IMR-90 (cell line): Measurements from ENCODE around the gene WDTC1. TPM values are rescaled to one million over a fixed set of nuclear protein-coding genes. Genes with fewer than 3 reads are reported as not detected.

Experiments used
- ATAC-seq: fragments of 200-7000 bp; cut with Tn5 transposase; 2 replicates; pipeline ENCODE4 v1.9.1; 2020; ENCODE audit warnings: low read depth, mild to moderate bottlenecking, moderate library complexity
- BruUV-seq: library from RNA; stranded (reverse); fragments of 400-500 nt; replicated peaks from 2 replicates; lab custom pipeline; 2021; lab: Mats Ljungman, UMichigan
- CTCF ChIA-PET: fragments of 300-600 bp; formaldehyde crosslinking; extraction: SDS; loops from one replicate; lab custom pipeline; 2021; ENCODE audit warnings: antibody characterized with exemption; lab: Yijun Ruan, JAX
- POLR2A ChIA-PET: fragments of 300-600 bp; sonication (Branson Sonifier 250); formaldehyde crosslinking; loops from one replicate; lab custom pipeline; 2022; ENCODE audit warnings: antibody characterized with exemption; ENCODE audit not compliant: unreplicated experiment; lab: Charles Lee
- DNase-seq: peaks from one replicate; pipeline ENCODE4 v3.0.0; 2013
- H2AFZ ChIP-seq: replicated peaks from 2 replicates; pipeline ENCODE3; 2013; ENCODE audit warnings: low read length, mild to moderate bottlenecking; ENCODE audit not compliant: poor library complexity
- H2AK5ac ChIP-seq: 2 replicates; pipeline ENCODE4 v1.6.1; 2013; ENCODE audit warnings: low read depth, low read length, inconsistent platforms
- H2AK9ac ChIP-seq: replicated peaks from 2 replicates; pipeline ENCODE3; 2013; ENCODE audit warnings: mild to moderate bottlenecking, low read depth, low read length, moderate library complexity; ENCODE audit not compliant: poor library complexity
- H2BK120ac ChIP-seq: 2 replicates; pipeline ENCODE4 v1.6.1; 2013; ENCODE audit warnings: low read depth, low read length, inconsistent platforms
- H2BK15ac ChIP-seq: 3 replicates; pipeline ENCODE4 v1.6.1; 2013; ENCODE audit warnings: low read depth, low read length, inconsistent platforms
- H2BK20ac ChIP-seq: 2 replicates; pipeline ENCODE4 v1.6.1; 2013; ENCODE audit warnings: low read depth, mild to moderate bottlenecking, inconsistent platforms, low read length, moderate library complexity
- H2BK5ac ChIP-seq: 2 replicates; pipeline ENCODE4 v1.6.1; 2013; ENCODE audit warnings: mild to moderate bottlenecking, low read depth, low read length, inconsistent platforms; ENCODE audit not compliant: poor library complexity, severe bottlenecking
- H3K14ac ChIP-seq: replicated peaks from 2 replicates; pipeline ENCODE4 v1.6.1; 2013; ENCODE audit warnings: low read depth, low read length, inconsistent platforms
- H3K18ac ChIP-seq: 2 replicates; pipeline ENCODE4 v1.6.1; 2013; ENCODE audit warnings: low read depth, low read length, control low read depth
- H3K23ac ChIP-seq: 2 replicates; pipeline ENCODE4 v1.6.1; 2013; ENCODE audit warnings: low read depth, low read length, inconsistent platforms
- H3K27ac ChIP-seq: 2 replicates; pipeline ENCODE4 v1.5.1; 2013; ENCODE audit warnings: mild to moderate bottlenecking, control low read depth, low read length; ENCODE audit not compliant: insufficient read depth
- H3K27me3 ChIP-seq: 2 replicates; pipeline ENCODE4 v1.6.1; 2013; ENCODE audit warnings: low read length; ENCODE audit not compliant: control insufficient read depth, insufficient read depth
- H3K36me3 ChIP-seq: 2 replicates; pipeline ENCODE4 v1.6.1; 2013; ENCODE audit warnings: low read length, mixed read lengths; ENCODE audit not compliant: control insufficient read depth, insufficient read depth
- H3K4ac ChIP-seq: 2 replicates; pipeline ENCODE4 v1.6.1; 2013; ENCODE audit warnings: low read depth, low read length, inconsistent platforms
- H3K4me1 ChIP-seq: 2 replicates; pipeline ENCODE4 v1.6.1; 2013; ENCODE audit warnings: low read length, mixed read lengths; ENCODE audit not compliant: control insufficient read depth, insufficient read depth
- H3K4me2 ChIP-seq: 2 replicates; pipeline ENCODE4 v1.6.1; 2013; ENCODE audit warnings: low read depth, mild to moderate bottlenecking, control low read depth, low read length, moderate library complexity
- H3K4me3 ChIP-seq: 2 replicates; pipeline ENCODE4 v1.5.1; 2013; ENCODE audit warnings: low read depth, mild to moderate bottlenecking, control low read depth, low read length, moderate library complexity; ENCODE audit not compliant: insufficient read depth
- H3K56ac ChIP-seq: 2 replicates; pipeline ENCODE4 v1.6.1; 2013; ENCODE audit warnings: low read length, inconsistent platforms; ENCODE audit not compliant: insufficient read depth; ENCODE audit errors: extremely low read depth
- H3K79me1 ChIP-seq, 2 experiments: 2 replicates each; pipeline ENCODE4 v1.6.1; 2013; ENCODE audit warnings: low read length in 2 of 2, inconsistent platforms in 1 of 2, low read depth in 1 of 2
- H3K9ac ChIP-seq: 2 replicates; pipeline ENCODE4 v1.6.1; 2013; ENCODE audit warnings: low read depth, low read length, control low read depth
- H3K9me1 ChIP-seq: 2 replicates; pipeline ENCODE4 v1.6.1; 2013; ENCODE audit warnings: low read length, inconsistent platforms; ENCODE audit not compliant: insufficient read depth
- H3K9me3 ChIP-seq: 2 replicates; pipeline ENCODE4 v1.6.1; 2013; ENCODE audit warnings: low read length; ENCODE audit not compliant: control insufficient read depth, insufficient read depth
- H4K20me1 ChIP-seq: 2 replicates; pipeline ENCODE4 v1.6.1; 2013; ENCODE audit warnings: low read length, inconsistent platforms; ENCODE audit not compliant: insufficient read depth
- H4K5ac ChIP-seq: 2 replicates; pipeline ENCODE4 v1.6.1; 2013; ENCODE audit warnings: mild to moderate bottlenecking, low read depth, low read length, control low read depth
- H4K8ac ChIP-seq, 2 experiments: 2 replicates each; pipeline ENCODE4 v1.6.1; 2013; ENCODE audit warnings: low read depth in 2 of 2, low read length in 2 of 2, control low read depth in 1 of 2, inconsistent platforms in 1 of 2
- H4K91ac ChIP-seq: 2 replicates; pipeline ENCODE4 v1.6.1; 2013; ENCODE audit warnings: low read depth, low read length, inconsistent platforms; ENCODE audit not compliant: insufficient read depth
- BHLHE40 ChIP-seq: fragments of 150-350 bp; IDR thresholded peaks from 2 replicates; pipeline ENCODE4 v1.6.1; 2016; ENCODE audit warnings: mild to moderate bottlenecking, low read depth, low read length
- CEBPB ChIP-seq: IDR thresholded peaks from 2 replicates; pipeline ENCODE4 v1.6.1; 2012; ENCODE audit warnings: low read depth, low read length, improper control_type of control experiment
- CHD1 ChIP-seq: IDR thresholded peaks from 2 replicates; pipeline ENCODE4 v1.6.1; 2012; ENCODE audit warnings: low read depth, low read length, improper control_type of control experiment
- CTCF ChIP-seq: conservative IDR thresholded peaks from 2 replicates; pipeline ENCODE4 v1.5.1; 2012; ENCODE audit warnings: mild to moderate bottlenecking, low read depth, low read length, improper control_type of control experiment
- ELK1 ChIP-seq: fragments of 150-350 bp; IDR thresholded peaks from 2 replicates; pipeline ENCODE4 v1.6.1; 2016; ENCODE audit warnings: low read depth, mild to moderate bottlenecking, low read length, moderate library complexity, borderline replicate concordance
- FOS ChIP-seq: fragments of 150-350 bp; IDR thresholded peaks from 2 replicates; pipeline ENCODE4 v1.6.1; 2016; ENCODE audit warnings: low read depth, low read length
- MAFK ChIP-seq: IDR thresholded peaks from 2 replicates; pipeline ENCODE4 v1.6.1; 2012; ENCODE audit warnings: low read depth, low read length, improper control_type of control experiment
- MAZ ChIP-seq: IDR thresholded peaks from 2 replicates; pipeline ENCODE4 v1.6.1; 2012; ENCODE audit warnings: low read depth, mild to moderate bottlenecking, low read length, improper control_type of control experiment, moderate library complexity, borderline replicate concordance
- MXI1 ChIP-seq: IDR thresholded peaks from 2 replicates; pipeline ENCODE4 v1.6.1; 2012; ENCODE audit warnings: low read depth, mild to moderate bottlenecking, low read length, moderate library complexity, borderline replicate concordance
- NFE2L2 ChIP-seq: fragments of 150-350 bp; IDR thresholded peaks from 2 replicates; pipeline ENCODE4 v1.6.1; 2016; ENCODE audit warnings: low read depth, mild to moderate bottlenecking, low read length
- POLR2A ChIP-seq: IDR thresholded peaks from 2 replicates; pipeline ENCODE4 v1.6.1; 2012; ENCODE audit warnings: mild to moderate bottlenecking, low read depth, low read length
- RAD21 ChIP-seq: IDR thresholded peaks from 2 replicates; pipeline ENCODE4 v1.6.1; 2012; ENCODE audit warnings: low read length, improper control_type of control experiment
- RCOR1 ChIP-seq: IDR thresholded peaks from 2 replicates; pipeline ENCODE4 v1.6.1; 2012; ENCODE audit warnings: mild to moderate bottlenecking, low read length, improper control_type of control experiment; ENCODE audit not compliant: insufficient replicate concordance
- RFX5 ChIP-seq: IDR thresholded peaks from 2 replicates; pipeline ENCODE4 v1.8.0; 2012; ENCODE audit warnings: low read depth, mild to moderate bottlenecking, low read length, moderate library complexity
- SMC3 ChIP-seq: fragments of 150-350 bp; IDR thresholded peaks from 2 replicates; pipeline ENCODE4 v1.6.1; 2016; ENCODE audit warnings: low read depth, mild to moderate bottlenecking, antibody characterized with exemption, low read length, moderate library complexity
- USF2 ChIP-seq: fragments of 150-350 bp; IDR thresholded peaks from 2 replicates; pipeline ENCODE4 v1.6.1; 2017; ENCODE audit warnings: mild to moderate bottlenecking, antibody characterized with exemption, low read length, low read depth
- WGBS, 2 experiments: methylation state at CpG; one replicate each; pipeline versions ENCODE4 v1.1.5 to v1.1.7; 2013; ENCODE audit warnings: missing lambda C conversion rate in 2 of 2; ENCODE audit not compliant: insufficient read length in 1 of 2; ENCODE audit errors: extremely low coverage in 2 of 2; 5-methylcytosine and 5-hydroxymethylcytosine counted together
- dilution Hi-C: fragments of 300-500 bp; cut with HindIII; formaldehyde crosslinking; loops from one replicate; pipeline ENCODE4 v1.14.3; 2018; ENCODE audit warnings: low sequenced_read_pairs; ENCODE audit not compliant: unreplicated experiment
- in situ Hi-C: fragments of 300-500 bp; cut with MboI; formaldehyde crosslinking; loops from 3 replicates; pipeline ENCODE4 v1.14.3; 2019; ENCODE audit warnings: low sequenced_read_pairs, inconsistent platforms, mixed read lengths
- intact Hi-C: fragments of 100-400 bp; cut with micrococcal nuclease; formaldehyde crosslinking; loops from 2 replicates; pipeline ENCODE4 v1.10.0; 2022
- polyA plus RNA-seq, 3 experiments: library from polyadenylated mRNA; depleted of rRNA; stranded (reverse); fragments of >200 nt; gene quantifications; 2 replicates each; pipeline ENCODE4 v1.2.3, GENCODE V29; 2012; ENCODE audit warnings: low replicate concordance in 1 of 3
- total RNA-seq: library from RNA; depleted of rRNA; stranded (reverse); fragments of >200 nt; gene quantifications from 2 replicates; pipeline ENCODE4 v1.2.3, GENCODE V29; 2012

The WDTC1 gene
- total and polyA plus RNA-seq, 2 of the 4 experiments (the other 2 are of a cell fraction) = 9.9 to 15.2 TPM

GRCh38 chr1:27327964-27328363 lies 93.5 kb downstream of the WDTC1 start:
- Histone ChIP-seq H4K8ac (no peak overlapping the region), H3K18ac (no peak overlapping the region), H4K20me1 (peaks cover 42% of the 10 kb centered on the region), H3K9me3 (no peaks in the 10 kb centered on the region), H3K56ac (no peak overlapping the region), H2AK9ac (no peak overlapping the region), H3K9me1 (peaks cover 5% of the 10 kb centered on the region; the same call in 1 of the 2 replicates), H2AK5ac (no peak overlapping the region), H3K27ac (no peak overlapping the region), H3K27me3 (no peaks in the 10 kb centered on the region), H3K9ac (no peak overlapping the region), H3K14ac (no peak overlapping the region), H2BK120ac (no peak overlapping the region), H3K4ac (no peak overlapping the region), H3K79me1 (peaks cover 26 to 78% of the 10 kb centered on the region in 2 experiments), H3K23ac (no peak overlapping the region), H3K4me3 (no peak overlapping the region), H3K4me2 (no peak overlapping the region), H2BK15ac (no peak overlapping the region), H3K4me1 (peaks cover 5% of the 10 kb centered on the region; the same call in 1 of the 2 replicates), H2BK5ac (no peak overlapping the region), H4K5ac (no peak overlapping the region), H3K36me3 (peaks cover 39% of the 10 kb centered on the region), H2AFZ (no peak overlapping the region), H2BK20ac (no peak overlapping the region), H4K91ac (no peak overlapping the region)
- 100% methylated on average over 1 of the region's 5 CpGs; no CpG with 5 or more reads in 1 of the 2 experiments for WGBS, 2 experiments
- no peak for DNase-seq
- in situ Hi-C loops (no loop called here), dilution Hi-C loops (no loop called here), intact Hi-C loops (no loop called here)
- no peak for ATAC-seq
- no TSS peak for BruUV-seq
- TF ChIP-seq NFE2L2 = no peak
- no peak for TF ChIP-seq BHLHE40
- no peak for TF ChIP-seq CEBPB
- TF ChIP-seq CTCF = no peak
- TF ChIP-seq CHD1 = no peak
- no peak for TF ChIP-seq RAD21
- TF ChIP-seq MAZ = no peak
- no peak for TF ChIP-seq RCOR1
- no peak for TF ChIP-seq RFX5
- no peak for TF ChIP-seq MAFK
- no peak for TF ChIP-seq USF2
- no peak for TF ChIP-seq SMC3
- TF ChIP-seq FOS = no peak
- TF ChIP-seq MXI1 = no peak
- no peak for TF ChIP-seq POLR2A
- no peak for TF ChIP-seq ELK1
- CTCF ChIA-PET = no interaction called here
- POLR2A ChIA-PET = no interaction called here
